Chondrocyte (in vitro differentiated cells): ENCODE measurements around the gene HSP90AA1. TPM values are rescaled to one million over a fixed set of nuclear protein-coding genes. Genes with fewer than 3 reads are reported as not detected.
"Not testable (repeated sequence)": the region's sequence is repeated elsewhere in the genome, so short reads cannot be mapped to it uniquely, and the experiment has no call there.

Experiments used
- DNase-seq: peaks from one replicate; pipeline ENCODE4 v3.0.0; 2021; ENCODE audit warnings: mixed read lengths, low spot score
- H3K27ac Mint-ChIP-seq: one replicate; pipeline ENCODE4 v1.8.0; 2021; ENCODE audit warnings: mild to moderate bottlenecking, moderate library complexity, mixed read lengths; ENCODE audit not compliant: unreplicated experiment
- H3K27me3 Mint-ChIP-seq: 2 replicates; pipeline ENCODE4 v1.8.0; 2021; ENCODE audit warnings: low read depth, mixed read lengths
- H3K36me3 Mint-ChIP-seq: 2 replicates; pipeline ENCODE4 v1.8.0; 2021; ENCODE audit warnings: low read depth, mixed read lengths
- H3K4me1 Mint-ChIP-seq: 2 replicates; pipeline ENCODE4 v1.8.0; 2021; ENCODE audit warnings: low read depth, mild to moderate bottlenecking, mixed read lengths
- H3K4me3 Mint-ChIP-seq: one replicate; pipeline ENCODE4 v1.8.0; 2021; ENCODE audit warnings: mild to moderate bottlenecking, moderate library complexity, mixed read lengths; ENCODE audit not compliant: unreplicated experiment
- H3K9me3 Mint-ChIP-seq: 2 replicates; pipeline ENCODE4 v1.8.0; 2021; ENCODE audit warnings: low read depth, mixed read lengths
- long read RNA-seq: library from polyadenylated mRNA; stranded (forward); transcript quantifications from one replicate; pipeline ENCODE4 v2.0.0, GENCODE V29; 2021
- total RNA-seq: library from RNA; stranded (reverse); gene quantifications from 3 replicates; pipeline ENCODE4 v1.2.1, GENCODE V29; 2021
- TF ChIP-seq, protein P1 (sequence below): fragments of 200-600 bp; sonication (generic); IDR thresholded peaks from 2 replicates; pipeline ENCODE4 v1.5.0; 2021; ENCODE audit warnings: antibody characterized with exemption, mild to moderate bottlenecking, moderate library complexity

Gene HSP90AA1
- total RNA-seq, result 239 to 400 TPM (median 242 TPM) in 3 replicates
- long read RNA-seq, transcript HSP90AA1-202 (12 exons, 3,510 nt), result minor isoform, 6 of 353 reads
- long read RNA-seq, transcript HSP90AA1-201 (11 exons, 3,379 nt), result major isoform, 245 of 353 reads
- long read RNA-seq, transcript HSP90AA1-205 (2 exons, 429 nt), result minor isoform, 39 of 353 reads
- long read RNA-seq, partial matches to known transcripts, result 42 of 353 reads
- long read RNA-seq, other reads (novel, unspliced or antisense), result 21 of 353 reads

DNA sequence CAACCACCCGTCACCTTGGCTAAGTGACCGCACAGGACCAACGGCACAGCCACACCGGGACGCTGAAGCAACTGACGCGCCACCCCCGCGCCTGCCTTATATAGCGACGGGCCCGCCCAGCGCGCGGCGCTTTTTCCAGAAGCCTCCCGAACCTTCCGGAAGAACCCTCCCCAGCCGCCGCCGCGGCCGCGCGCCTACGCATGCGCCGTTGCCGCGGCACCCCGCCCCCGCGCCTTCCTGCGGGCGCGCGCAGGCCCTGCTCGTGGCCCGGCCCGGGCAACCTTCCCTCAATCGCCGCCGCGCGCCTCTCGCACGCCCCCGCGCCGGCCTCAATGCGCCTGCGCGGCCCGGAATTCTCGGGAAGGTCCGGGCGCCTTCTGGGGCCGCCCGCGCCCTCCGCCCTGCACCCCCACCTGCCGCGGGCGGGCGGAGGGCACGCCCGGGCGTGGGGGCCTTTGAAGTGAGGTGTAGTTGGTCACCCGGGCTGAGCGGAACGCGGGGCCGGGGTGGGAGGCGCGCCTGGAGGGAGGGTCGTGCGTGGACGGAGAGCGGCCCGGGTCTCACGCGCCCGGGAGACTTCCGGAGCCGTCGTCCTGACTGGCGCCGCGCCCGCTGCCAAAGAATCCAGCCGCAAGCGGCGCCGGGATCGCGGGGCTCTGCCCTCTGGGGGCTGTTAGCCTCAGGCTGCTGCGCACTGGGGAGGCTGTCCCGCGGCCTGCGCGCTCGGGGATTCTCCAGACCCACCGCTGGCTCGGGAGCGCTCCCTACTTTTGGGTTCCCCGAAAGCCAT lies at the start of gene HSP90AA1:
TSS of gene HSP90AA1 (minus strand) at position 73 of the 790 bp plus-strand sequence. CDS start 666 bp downstream, outside the sequence.
- Mint-ChIP-seq H3K27me3 (no peaks in the 10 kb centered on the region), H3K27ac (peak within 1 kb of the TSS; percentile 98), H3K36me3 (peaks cover 32% of the 10 kb centered on the region), H3K4me1 (peaks cover 45% of the 10 kb centered on the region), H3K9me3 (no peaks in the 10 kb centered on the region), H3K4me3 (peak within 1 kb of the TSS; percentile 97)
- peak; percentile 96 for DNase-seq
- TF ChIP-seq, protein P1, sequence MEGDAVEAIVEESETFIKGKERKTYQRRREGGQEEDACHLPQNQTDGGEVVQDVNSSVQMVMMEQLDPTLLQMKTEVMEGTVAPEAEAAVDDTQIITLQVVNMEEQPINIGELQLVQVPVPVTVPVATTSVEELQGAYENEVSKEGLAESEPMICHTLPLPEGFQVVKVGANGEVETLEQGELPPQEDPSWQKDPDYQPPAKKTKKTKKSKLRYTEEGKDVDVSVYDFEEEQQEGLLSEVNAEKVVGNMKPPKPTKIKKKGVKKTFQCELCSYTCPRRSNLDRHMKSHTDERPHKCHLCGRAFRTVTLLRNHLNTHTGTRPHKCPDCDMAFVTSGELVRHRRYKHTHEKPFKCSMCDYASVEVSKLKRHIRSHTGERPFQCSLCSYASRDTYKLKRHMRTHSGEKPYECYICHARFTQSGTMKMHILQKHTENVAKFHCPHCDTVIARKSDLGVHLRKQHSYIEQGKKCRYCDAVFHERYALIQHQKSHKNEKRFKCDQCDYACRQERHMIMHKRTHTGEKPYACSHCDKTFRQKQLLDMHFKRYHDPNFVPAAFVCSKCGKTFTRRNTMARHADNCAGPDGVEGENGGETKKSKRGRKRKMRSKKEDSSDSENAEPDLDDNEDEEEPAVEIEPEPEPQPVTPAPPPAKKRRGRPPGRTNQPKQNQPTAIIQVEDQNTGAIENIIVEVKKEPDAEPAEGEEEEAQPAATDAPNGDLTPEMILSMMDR, result peak; percentile 51

GRCh38 chr14:102135456-102135855 lies 48.6 kb upstream of the HSP90AA1 start:
- H3K4me1 Mint-ChIP-seq, H3K4me3 Mint-ChIP-seq, H3K27ac Mint-ChIP-seq, H3K9me3 Mint-ChIP-seq, DNase-seq, H3K27me3 Mint-ChIP-seq, H3K36me3 Mint-ChIP-seq: not testable (repeated sequence)

GRCh38 chr14:102134719-102135118 lies 47.9 kb upstream of the HSP90AA1 start:
- not testable (repeated sequence) for H3K4me1 Mint-ChIP-seq, H3K9me3 Mint-ChIP-seq, H3K27me3 Mint-ChIP-seq, H3K4me3 Mint-ChIP-seq, DNase-seq, H3K36me3 Mint-ChIP-seq, H3K27ac Mint-ChIP-seq

DNA sequence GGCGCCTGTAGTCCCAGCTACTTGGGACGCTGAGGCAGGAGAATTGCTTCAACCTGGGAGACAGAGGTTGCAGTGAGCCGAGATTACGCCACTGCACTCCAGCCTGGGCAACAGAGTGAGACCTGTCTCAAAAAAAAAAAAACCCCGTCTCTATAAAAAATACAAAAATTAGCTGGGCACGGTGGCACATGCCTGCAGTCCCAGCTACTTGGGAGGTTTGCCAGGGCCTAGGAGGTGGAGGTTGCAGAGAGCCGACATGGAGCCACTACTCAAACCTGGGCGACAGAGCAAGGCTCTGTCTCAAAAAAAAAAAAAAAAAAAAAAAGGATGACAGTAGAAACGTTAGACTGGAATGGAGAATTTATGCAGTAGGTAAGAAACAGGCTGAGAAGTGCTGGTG lies 47.2 kb upstream of the HSP90AA1 start:
- not testable (repeated sequence) for H3K4me1 Mint-ChIP-seq, DNase-seq, H3K27ac Mint-ChIP-seq, H3K9me3 Mint-ChIP-seq, H3K4me3 Mint-ChIP-seq, H3K36me3 Mint-ChIP-seq, H3K27me3 Mint-ChIP-seq

- Mint-ChIP-seq H3K36me3 (peaks cover 2% of the 10 kb centered on the region), H3K27ac (no peak overlapping the region), H3K4me1 (no peaks in the 10 kb centered on the region), H3K4me3 (no peak overlapping the region), H3K9me3 (no peaks in the 10 kb centered on the region), H3K27me3 (no peaks in the 10 kb centered on the region)
- TF ChIP-seq, protein P1, result no peak
- no peak for DNase-seq
Observed at GRCh38 chr14:102131741-102132140, 44.9 kb upstream of the HSP90AA1 start.

DNA sequence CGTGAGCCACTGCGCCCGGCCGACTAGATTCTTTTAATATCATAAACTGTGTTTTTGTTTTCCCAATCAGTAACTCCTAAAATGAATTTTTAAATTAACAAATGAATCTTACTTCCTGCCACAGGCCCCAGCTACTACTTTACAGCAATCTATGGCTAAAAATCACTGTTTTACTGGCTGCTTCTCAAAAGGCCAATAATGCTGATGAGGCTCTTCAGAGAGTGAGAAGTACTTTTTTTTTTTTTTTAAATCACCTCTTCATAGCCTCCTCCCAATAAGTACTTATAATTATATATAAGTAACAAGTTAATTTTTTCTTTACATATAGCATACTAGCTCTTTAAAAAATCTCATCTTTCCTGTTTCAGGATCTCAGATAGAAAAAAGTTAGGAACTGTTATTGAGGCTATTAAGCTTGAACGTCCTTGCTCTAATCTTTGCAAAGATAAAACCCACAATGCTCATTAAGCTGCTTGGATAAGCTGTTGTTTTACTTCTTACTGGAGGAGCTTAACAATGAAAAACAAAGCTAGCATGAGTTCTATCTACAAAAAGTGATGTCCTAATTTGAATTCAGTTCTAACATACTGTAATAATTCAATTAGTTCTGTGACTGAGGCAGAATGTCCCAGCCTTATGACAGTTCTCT lies 40.1 kb upstream of the HSP90AA1 start:
- Mint-ChIP-seq H3K27me3 (no peaks in the 10 kb centered on the region), H3K9me3 (no peaks in the 10 kb centered on the region), H3K27ac (peak overlapping the region; percentile 33), H3K4me1 (peaks cover 4% of the 10 kb centered on the region), H3K36me3 (no peaks in the 10 kb centered on the region), H3K4me3 (no peak overlapping the region)
- no peak for DNase-seq
- TF ChIP-seq, protein P1, result no peak
